22Rv1 (cell line): ENCODE data around the gene MORN2.

Experiments used
- H3K27ac ChIP-seq: fragments of 450-650 bp; 2 replicates; pipeline ENCODE4 v1.5.1; 2017
- CTCF ChIP-seq: fragments of 450-650 bp; IDR thresholded peaks from 2 replicates; pipeline ENCODE4 v1.5.1; 2017; ENCODE audit warnings: mild to moderate bottlenecking
- ZFX ChIP-seq: fragments of 450-650 bp; IDR thresholded peaks from 2 replicates; pipeline ENCODE4 v1.6.1; 2017; ENCODE audit warnings: antibody characterized with exemption, borderline replicate concordance

Gene MORN2

DNA sequence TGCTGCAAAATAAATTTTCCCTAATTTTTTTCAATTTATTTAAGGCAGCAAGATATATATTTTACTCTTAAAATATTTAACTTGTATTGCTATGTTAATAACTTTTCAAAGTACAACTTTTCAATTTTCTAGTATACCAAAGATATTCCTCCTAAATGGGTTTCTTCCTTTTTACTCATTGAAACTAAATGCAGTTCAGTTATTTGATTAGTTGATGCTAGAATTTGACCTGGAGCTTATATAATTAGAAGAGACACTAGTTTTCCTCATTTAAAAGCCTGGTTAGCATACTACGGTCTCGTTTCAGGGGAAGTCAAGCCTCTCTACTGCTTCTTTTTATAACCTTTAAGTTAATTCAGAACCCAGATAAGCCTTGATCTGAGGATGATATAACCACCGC is 13.8 kb downstream of the MORN2 start, which contains the start of gene ARHGEF33:
TSS of gene ARHGEF33 (plus strand) at position 301 of the 400 bp plus-strand sequence. CDS start 29,573 bp downstream, outside the sequence.
- H3K27ac ChIP-seq = no peak within 1 kb of the TSS
- no peak for TF ChIP-seq ZFX
- no peak for TF ChIP-seq CTCF

DNA sequence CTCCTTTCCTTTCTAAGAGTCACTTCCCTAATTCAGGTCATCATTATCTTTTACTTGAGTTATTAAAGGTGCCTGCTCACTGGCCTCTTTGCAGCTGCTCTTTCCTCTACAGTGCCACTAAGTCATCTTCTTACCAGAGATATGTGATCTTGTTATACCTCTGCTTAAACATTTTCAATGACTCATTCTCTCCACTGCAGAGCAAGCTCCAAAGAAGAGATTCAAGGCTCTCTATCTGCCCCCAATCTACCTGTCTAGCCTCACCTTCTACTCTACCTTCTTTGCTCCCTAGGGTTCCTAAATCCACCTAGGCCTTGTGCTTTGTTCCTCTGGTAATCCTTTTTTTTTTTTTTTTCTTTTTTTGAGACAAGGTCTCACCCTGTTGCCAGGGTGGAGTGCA is 17.0 kb downstream of the MORN2 start:
- H3K27ac ChIP-seq = no peak overlapping the region
- TF ChIP-seq CTCF = no peak
- no peak for TF ChIP-seq ZFX

DNA sequence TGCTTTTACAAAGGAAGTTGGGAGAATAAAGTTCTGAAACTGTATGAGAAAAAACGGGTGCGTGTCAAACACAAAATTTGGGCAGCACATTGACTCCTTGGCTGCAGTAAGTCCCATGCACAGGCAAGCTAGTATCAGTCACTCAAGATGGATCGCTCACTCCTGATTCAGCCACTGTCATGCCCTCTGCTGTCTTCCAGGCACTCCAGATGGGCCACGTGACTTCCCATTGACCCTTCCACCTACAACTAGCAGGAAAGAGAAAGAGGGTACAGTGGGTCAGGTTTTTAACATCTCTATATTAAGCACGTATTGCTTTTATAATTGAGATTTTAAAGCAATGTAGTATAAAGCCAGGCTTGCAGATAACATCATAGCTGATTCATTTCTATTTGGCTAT is 22.5 kb downstream of the MORN2 start:
- H3K27ac ChIP-seq = no peak overlapping the region
- TF ChIP-seq ZFX = no peak
- TF ChIP-seq CTCF = no peak

- H3K27ac ChIP-seq = no peak overlapping the region
- no peak for TF ChIP-seq CTCF
- no peak for TF ChIP-seq ZFX
Measured at GRCh38 chr2:38900726-38901125, 24.9 kb downstream of the MORN2 start.

DNA sequence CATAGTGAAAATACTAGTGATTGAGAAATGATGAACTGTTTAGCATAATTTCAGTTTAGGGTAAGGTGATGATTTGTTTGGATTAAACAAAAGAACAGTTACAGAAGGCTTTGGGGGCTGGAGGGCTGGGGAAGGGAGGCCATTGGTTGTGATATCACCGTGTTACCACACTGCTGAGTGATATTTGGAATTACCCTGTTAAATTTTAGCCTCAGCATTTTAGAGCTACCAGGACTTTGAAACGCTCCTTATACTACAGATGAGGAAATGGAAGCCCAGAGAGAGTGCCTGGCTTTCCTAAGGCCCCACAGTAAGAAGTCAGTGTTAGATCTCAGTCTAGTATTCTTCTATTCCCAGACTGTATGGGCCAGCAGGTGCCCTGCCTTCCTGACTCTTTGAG is 29.5 kb downstream of the MORN2 start:
- TF ChIP-seq ZFX (no peak), CTCF (no peak)

DNA sequence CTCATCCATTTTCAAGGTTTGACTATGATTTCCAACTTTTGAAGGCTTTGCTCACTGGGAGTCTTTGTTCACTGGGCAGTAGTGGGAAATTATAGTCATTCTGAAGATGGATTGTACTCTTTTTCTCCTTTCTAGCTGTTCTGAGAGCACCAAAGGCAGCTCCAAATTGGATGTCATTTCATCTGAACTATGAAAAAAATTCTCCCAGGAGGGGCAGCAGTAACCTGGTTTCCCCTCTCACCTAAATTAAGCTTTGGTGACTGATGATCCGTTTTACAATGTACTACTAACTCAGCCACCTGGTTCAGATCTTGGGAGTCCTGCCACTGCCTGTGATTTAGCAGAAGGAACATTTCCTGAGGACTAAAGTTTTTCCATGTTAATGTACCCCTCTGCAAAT is 31.5 kb downstream of the MORN2 start:
- no peak overlapping the region for H3K27ac ChIP-seq
- TF ChIP-seq CTCF (no peak), ZFX (no peak)

More for the DNA sequence above, 29.5 kb downstream of the MORN2 start:
- H3K27ac ChIP-seq = no peak overlapping the region

- H3K27ac ChIP-seq = no peak overlapping the region
- TF ChIP-seq ZFX = no peak
- no peak for TF ChIP-seq CTCF
Measured at GRCh38 chr2:38907743-38908562, 32.2 kb downstream of the MORN2 start.
